ENCODE data around the gene CFAP77.

Gene CFAP77

DNA sequence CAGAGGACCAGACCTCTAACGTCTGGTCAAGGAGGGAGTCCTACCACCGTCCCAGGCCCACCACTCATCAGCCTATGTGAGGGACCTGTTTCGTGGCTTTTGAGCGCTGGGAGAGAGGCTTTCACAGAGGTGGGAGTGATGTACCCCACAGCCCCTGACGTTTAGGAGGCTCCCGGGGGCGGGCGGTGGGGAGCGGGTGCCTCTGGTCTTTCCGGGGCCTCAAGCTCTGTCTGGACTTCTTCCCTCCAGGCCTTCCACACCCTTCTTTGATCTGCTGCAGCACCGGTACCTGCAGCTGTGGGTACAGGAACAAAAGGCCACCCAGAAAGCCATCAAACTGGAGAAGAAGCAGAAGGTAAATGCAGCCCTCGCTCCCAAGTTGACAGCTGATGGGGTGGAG, 127.3 kb downstream of the CFAP77 start:
- no peak for DNase-seq (ENCODE audit: low read depth)
- H3K4me3 ChIP-seq (ENCODE audit: low read depth, low read length), result no peak overlapping the region

GRCh38 chr9:132538071-132538470, 128.1 kb downstream of the CFAP77 start:
- DNase-seq (ENCODE audit: low read depth), result no peak

GRCh38 chr9:132539096-132539495, 129.1 kb downstream of the CFAP77 start:
- no peak overlapping the region for H3K4me3 ChIP-seq (ENCODE audit: low read depth, low read length)
- no peak for DNase-seq (ENCODE audit: low read depth)

More at GRCh38 chr9:132538071-132538470, 128.1 kb downstream of the CFAP77 start:
- H3K4me3 ChIP-seq (ENCODE audit: low read depth, low read length), result no peak overlapping the region

- no peak overlapping the region for H3K4me3 ChIP-seq (ENCODE audit: low read depth, low read length)
- DNase-seq (ENCODE audit: low read depth), result no peak
Measured at GRCh38 chr9:132541051-132541450, 131.0 kb downstream of the CFAP77 start.

GRCh38 chr9:132541870-132542830, 132.1 kb downstream of the CFAP77 start:
- no peak overlapping the region for H3K4me3 ChIP-seq (ENCODE audit: low read depth, low read length)

DNA sequence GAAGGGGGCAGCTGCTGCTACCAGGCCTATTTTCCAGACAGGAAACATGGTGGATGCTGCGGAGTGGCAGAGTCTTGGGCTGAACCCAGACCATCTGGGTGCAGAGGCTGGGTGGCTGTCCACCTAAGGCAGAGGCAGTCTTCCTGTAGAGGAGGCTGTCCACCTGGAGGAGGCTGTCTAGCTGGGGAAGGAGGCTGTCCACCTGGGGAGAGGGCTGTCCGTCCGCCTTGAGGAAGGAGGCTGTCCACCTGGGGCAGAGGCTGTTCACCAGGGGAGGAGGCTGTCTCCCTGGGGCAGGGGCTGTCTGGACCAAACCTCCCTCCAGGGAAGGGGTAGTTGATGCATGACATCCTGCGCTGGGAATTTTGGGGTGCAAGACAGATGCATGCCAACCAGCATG, 133.2 kb downstream of the CFAP77 start:
- H3K4me3 ChIP-seq (ENCODE audit: low read depth, low read length), result no peak overlapping the region
- DNase-seq (ENCODE audit: low read depth), result no peak

More at GRCh38 chr9:132541870-132542830, 132.1 kb downstream of the CFAP77 start:
- DNase-seq (ENCODE audit: low read depth), result no peak

GRCh38 chr9:132543960-132544359, 133.9 kb downstream of the CFAP77 start:
- no peak overlapping the region for H3K4me3 ChIP-seq (ENCODE audit: low read depth, low read length)
- DNase-seq (ENCODE audit: low read depth), result no peak

- H3K4me3 ChIP-seq (ENCODE audit: low read depth, low read length), result no peak overlapping the region
- no peak for DNase-seq (ENCODE audit: low read depth)
Measured at GRCh38 chr9:132545578-132545977, 135.6 kb downstream of the CFAP77 start.

DNA sequence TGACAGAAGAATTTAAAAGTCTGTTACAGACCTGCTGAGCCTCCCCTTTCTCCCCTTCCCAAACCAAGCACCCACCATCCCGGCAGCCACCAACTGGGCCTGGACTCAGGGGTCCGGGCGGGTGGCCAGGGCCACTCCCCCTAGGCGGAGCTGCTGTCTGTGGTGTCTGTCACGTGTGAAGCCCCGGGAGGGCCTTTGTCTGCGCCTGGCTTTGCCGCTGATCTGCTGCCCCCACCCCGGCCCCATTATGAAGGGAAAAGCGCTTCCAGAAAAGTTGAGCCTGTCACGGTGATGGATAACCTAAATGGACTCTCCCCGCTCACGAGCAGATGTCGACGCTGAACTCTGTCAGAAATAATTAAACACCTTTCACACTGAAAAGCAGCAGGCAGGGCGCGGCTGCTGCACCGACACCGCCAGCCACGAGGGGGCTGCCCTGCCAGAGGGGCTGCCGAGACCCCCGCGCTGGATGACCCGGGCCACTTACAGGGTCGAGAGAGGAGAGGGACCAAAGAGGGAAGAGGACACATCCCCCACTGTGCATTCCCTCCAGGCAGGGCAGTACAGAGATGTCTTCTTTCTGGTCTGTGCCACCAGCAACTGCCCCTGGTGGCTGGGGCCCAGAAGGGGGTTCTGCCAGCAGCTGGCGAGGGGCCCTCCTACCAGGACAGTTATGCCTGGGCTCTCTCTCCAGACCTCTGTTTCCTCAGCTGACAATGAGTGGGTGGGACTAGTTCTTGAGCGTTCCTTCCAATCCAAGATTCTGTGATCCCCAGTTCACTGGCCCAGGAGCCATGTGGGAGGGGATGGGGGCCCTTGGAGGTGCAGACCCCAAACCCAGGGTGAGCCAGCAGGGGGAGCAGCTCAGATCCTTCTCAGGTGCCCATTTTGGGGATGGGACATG, 136.4 kb downstream of the CFAP77 start:
- H3K4me3 ChIP-seq (ENCODE audit: low read depth, low read length), result peak overlapping the region; percentile 31
- DNase-seq (ENCODE audit: low read depth), result no peak

DNA sequence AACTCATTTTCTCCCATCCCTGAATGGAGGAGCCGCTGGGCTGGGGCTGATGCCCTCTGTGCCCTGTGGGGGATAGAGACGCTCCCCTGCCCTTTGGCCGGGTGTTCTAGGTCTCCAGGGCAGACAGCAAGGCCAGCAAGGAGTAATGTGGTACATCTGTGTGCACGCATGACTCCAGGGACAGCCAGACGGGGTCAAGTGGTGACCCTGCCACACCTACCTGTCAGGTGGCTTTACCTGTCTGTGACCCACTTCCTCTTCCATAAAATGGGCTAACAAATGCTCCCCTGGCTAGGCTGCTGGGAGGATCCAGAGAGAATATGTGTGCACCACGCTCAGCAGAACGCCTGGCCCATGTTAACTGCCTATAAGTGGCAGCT, 137.0 kb downstream of the CFAP77 start:
- H3K4me3 ChIP-seq (ENCODE audit: low read depth, low read length), result no peak overlapping the region
- DNase-seq (ENCODE audit: low read depth), result no peak

- DNase-seq (ENCODE audit: low read depth), result no peak
- no peak overlapping the region for H3K4me3 ChIP-seq (ENCODE audit: low read depth, low read length)
Measured at GRCh38 chr9:132547436-132547835, 137.4 kb downstream of the CFAP77 start.

DNA sequence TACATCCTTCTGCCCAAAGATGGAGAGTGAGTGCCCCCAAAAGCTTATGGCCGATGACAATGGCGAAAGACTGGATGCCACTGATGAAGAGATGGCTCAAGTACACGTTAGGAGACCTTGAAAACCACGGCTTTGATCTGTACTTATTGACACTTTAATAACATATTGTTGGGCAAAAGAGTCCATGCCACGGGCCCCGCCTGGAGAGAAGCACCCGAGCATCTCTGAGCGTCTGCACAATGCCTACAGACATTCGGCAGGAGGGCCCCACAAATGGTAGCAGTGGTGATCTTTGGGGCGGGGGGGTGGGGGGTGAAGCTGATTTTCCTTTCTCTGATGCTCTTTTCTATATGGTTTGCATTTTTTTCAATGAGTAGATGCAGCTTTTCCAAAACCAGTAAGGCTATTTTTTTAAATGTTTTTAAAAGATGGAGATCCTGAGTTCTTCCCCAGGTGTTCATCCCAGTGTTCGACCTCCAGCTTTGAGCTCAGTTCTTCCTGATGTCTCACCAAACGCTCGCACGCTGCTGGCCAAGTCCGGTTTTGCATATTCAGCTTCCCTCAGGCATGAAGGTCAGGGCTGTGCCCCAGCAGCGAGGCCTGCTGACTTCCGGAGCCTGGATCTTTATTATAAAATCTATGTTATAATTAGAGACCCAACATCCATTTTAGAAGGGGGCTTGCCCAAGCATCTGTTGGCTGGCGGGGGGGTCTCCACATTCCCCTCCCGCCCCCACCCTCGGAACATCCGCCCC, 138.1 kb downstream of the CFAP77 start:
- no peak overlapping the region for H3K4me3 ChIP-seq (ENCODE audit: low read depth, low read length)
- no peak for DNase-seq (ENCODE audit: low read depth)

- no peak overlapping the region for H3K4me3 ChIP-seq (ENCODE audit: low read depth, low read length)
- DNase-seq (ENCODE audit: low read depth), result no peak
Measured at GRCh38 chr9:132548751-132549640, 139.0 kb downstream of the CFAP77 start.

- no peak overlapping the region for H3K4me3 ChIP-seq (ENCODE audit: low read depth, low read length)
- DNase-seq (ENCODE audit: low read depth), result no peak
Measured at GRCh38 chr9:132551556-132551955, 141.5 kb downstream of the CFAP77 start.

DNA sequence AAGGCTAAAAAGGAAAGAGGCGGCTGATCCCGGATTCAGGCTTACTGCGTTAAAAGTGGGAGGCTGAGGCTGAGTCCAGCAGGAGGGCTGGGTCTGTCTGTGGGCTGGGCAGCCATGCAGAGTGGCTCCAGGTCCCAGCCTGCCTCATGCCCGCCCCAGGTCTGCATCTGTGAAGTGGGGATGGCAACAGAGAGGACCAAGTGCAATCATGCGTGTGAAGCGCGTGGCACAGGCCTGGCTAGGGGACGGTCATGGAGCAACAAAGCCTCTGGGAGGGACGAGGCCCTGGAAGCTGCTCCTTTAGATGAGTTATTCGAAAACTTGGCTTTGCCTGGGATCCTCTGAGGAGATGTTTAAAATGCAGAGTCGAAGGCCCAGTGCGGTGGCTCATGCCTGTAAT, 142.0 kb downstream of the CFAP77 start:
- DNase-seq (ENCODE audit: low read depth), result no peak
- no peak overlapping the region for H3K4me3 ChIP-seq (ENCODE audit: low read depth, low read length)

- no peak for DNase-seq (ENCODE audit: low read depth)
- H3K4me3 ChIP-seq (ENCODE audit: low read depth, low read length), result no peak overlapping the region
Measured at GRCh38 chr9:132554755-132555154, 144.7 kb downstream of the CFAP77 start.

- DNase-seq (ENCODE audit: low read depth), result no peak
- no peak overlapping the region for H3K4me3 ChIP-seq (ENCODE audit: low read depth, low read length)
Measured at GRCh38 chr9:132555528-132555927, 145.5 kb downstream of the CFAP77 start.

- H3K4me3 ChIP-seq (ENCODE audit: low read depth, low read length), result no peak overlapping the region
- DNase-seq (ENCODE audit: low read depth), result no peak
Measured at GRCh38 chr9:132556235-132556634, 146.2 kb downstream of the CFAP77 start.

- H3K4me3 ChIP-seq (ENCODE audit: low read depth, low read length), result no peak overlapping the region
- DNase-seq (ENCODE audit: low read depth), result no peak
Measured at GRCh38 chr9:132556714-132557113, 146.7 kb downstream of the CFAP77 start.
